Measurements from ENCODE around the gene GPATCH2.
"Not testable (repeated sequence)": the region's sequence is repeated elsewhere in the genome, so short reads cannot be mapped to it uniquely, and the experiment has no call there.

The GPATCH2 gene

GRCh38 chr1:217527151-217527550 lies 103.7 kb downstream of the GPATCH2 start:
- in situ Hi-C loops (cut with HindIII; ENCODE audit: low sequenced_read_pairs) = no loop called here

GRCh38 chr1:217526636-217527035 lies 104.3 kb downstream of the GPATCH2 start:
- in situ Hi-C loops (cut with HindIII; ENCODE audit: low sequenced_read_pairs) = no loop called here

- in situ Hi-C loops (cut with HindIII; ENCODE audit: low sequenced_read_pairs) = no loop called here
Observed at GRCh38 chr1:217525773-217526490, 105.0 kb downstream of the GPATCH2 start.

GRCh38 chr1:217524787-217525520 lies 105.9 kb downstream of the GPATCH2 start:
- in situ Hi-C loops (cut with HindIII; ENCODE audit: low sequenced_read_pairs) = no loop called here

DNA sequence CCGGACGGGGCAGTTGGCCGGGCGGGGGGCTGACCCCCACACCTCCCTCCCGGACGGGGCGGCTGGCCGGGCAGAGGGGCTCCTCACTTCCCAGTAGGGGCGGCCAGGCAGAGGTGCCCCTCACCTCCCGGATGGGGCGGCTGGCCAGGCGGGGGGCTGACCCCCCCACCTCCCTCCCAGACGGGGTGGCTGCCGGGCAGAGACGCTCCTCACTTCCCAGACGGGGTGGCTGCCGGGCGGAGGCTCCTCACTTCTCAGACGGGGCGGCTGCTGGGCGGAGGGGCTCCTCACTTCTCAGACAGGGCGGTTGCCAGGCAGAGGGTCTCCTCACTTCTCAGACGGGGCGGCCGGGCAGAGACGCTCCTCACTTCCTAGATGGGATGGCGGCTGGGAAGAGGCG lies 107.0 kb downstream of the GPATCH2 start:
- in situ Hi-C loops (cut with HindIII; ENCODE audit: low sequenced_read_pairs) = not testable (repeated sequence)

DNA sequence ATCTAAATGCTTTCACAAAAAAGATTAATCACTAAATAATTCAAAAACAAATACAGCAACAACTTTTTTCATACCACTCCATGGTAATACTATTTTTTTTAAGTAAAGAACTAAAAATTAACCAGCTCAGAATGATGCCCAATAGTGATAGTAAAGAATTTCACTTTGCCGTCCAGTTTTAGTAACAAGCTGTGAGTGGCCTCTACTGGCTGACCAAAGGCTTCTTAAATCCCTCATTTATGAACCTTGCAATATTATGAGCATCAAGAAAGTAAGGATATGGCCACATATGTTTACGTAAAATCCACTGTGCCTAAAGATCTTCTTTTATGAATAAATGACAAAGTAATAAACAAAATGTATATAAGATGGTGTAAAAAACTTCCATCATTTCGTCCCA lies 108.6 kb downstream of the GPATCH2 start:
- in situ Hi-C loops (cut with HindIII; ENCODE audit: low sequenced_read_pairs) = no loop called here

DNA sequence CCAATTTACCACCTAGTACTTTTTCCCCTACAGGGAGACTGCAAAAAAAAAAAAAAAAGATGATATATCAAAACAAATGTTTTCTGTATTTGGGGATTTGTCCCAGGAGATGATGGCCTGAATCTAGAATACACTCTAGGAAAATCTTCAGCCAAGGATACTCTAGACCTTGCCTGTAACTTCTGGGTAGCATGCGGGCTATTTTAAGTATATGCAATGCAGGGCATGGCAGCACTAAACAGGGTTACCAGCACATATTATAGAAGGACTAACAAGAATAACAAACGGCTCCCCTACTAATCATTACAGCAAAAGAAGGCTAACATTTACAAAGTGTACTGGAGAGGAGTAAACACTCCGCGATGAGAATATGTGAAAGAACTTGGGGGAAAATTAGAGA lies 109.6 kb downstream of the GPATCH2 start:
- in situ Hi-C loops (cut with HindIII; ENCODE audit: low sequenced_read_pairs) = no loop called here

GRCh38 chr1:217506878-217507277 lies 124.0 kb downstream of the GPATCH2 start:
- in situ Hi-C loops (cut with HindIII; ENCODE audit: low sequenced_read_pairs) = no loop called here

GRCh38 chr1:217498209-217498608 lies 132.7 kb downstream of the GPATCH2 start:
- in situ Hi-C loops (cut with HindIII; ENCODE audit: low sequenced_read_pairs) = no loop called here

DNA sequence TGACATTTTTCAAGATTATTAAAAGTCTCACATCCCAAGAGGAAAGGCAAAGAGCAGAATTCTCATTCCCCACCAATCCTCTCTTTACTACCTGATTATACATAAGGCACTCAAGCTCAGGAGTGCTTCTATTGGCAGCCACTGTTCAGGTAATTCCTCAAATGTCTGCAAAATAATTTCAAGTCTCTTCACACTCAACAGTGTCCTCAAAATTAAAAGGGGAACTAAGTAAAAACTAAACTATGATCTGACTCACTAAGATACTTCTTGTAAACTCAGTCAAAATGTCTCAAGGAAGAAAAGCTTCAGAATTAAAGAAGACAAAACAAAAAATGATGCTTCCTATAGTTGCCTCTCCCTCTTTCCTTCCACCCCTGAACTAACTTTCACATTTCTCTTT lies 135.6 kb downstream of the GPATCH2 start:
- in situ Hi-C loops (cut with HindIII; ENCODE audit: low sequenced_read_pairs) = no loop called here

GRCh38 chr1:217494767-217495166 lies 136.1 kb downstream of the GPATCH2 start:
- in situ Hi-C loops (cut with HindIII; ENCODE audit: low sequenced_read_pairs) = no loop called here

GRCh38 chr1:217493290-217493689 lies 137.6 kb downstream of the GPATCH2 start:
- in situ Hi-C loops (cut with HindIII; ENCODE audit: low sequenced_read_pairs) = no loop called here

GRCh38 chr1:217484871-217485270 lies 146.0 kb downstream of the GPATCH2 start:
- in situ Hi-C loops (cut with HindIII; ENCODE audit: low sequenced_read_pairs) = no loop called here

GRCh38 chr1:217482356-217483102 lies 148.4 kb downstream of the GPATCH2 start:
- in situ Hi-C loops (cut with HindIII; ENCODE audit: low sequenced_read_pairs) = no loop called here

- in situ Hi-C loops (cut with HindIII; ENCODE audit: low sequenced_read_pairs) = no loop called here
Observed at GRCh38 chr1:217478450-217478849, 152.4 kb downstream of the GPATCH2 start.

GRCh38 chr1:217472915-217473314 lies 158.0 kb downstream of the GPATCH2 start:
- in situ Hi-C loops (cut with HindIII; ENCODE audit: low sequenced_read_pairs) = no loop called here

DNA sequence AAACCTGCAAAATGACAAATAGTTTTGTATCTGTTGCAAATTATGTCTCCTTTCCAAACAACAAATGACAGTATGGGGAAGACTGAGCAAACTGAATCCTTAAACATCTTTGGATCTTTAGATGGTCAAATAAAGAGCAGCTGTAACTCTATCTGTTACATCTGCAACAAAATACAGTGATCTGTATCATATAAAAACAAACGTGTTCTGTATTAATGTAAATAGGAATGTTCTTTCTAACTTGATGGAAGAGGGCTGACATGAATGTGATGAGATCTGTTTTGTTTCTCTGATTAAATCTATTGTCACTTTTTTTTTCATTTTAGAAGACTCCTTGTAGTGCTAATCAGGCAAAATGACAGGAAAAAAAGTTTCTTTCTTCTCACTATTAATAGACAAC lies 159.5 kb downstream of the GPATCH2 start:
- in situ Hi-C loops (cut with HindIII; ENCODE audit: low sequenced_read_pairs) = no loop called here

- in situ Hi-C loops (cut with HindIII; ENCODE audit: low sequenced_read_pairs) = no loop called here
Observed at GRCh38 chr1:217469983-217470382, 160.9 kb downstream of the GPATCH2 start.

- in situ Hi-C loops (cut with HindIII; ENCODE audit: low sequenced_read_pairs) = no loop called here
Observed at GRCh38 chr1:217465102-217465501, 165.8 kb downstream of the GPATCH2 start.

- in situ Hi-C loops (cut with HindIII; ENCODE audit: low sequenced_read_pairs) = no loop called here
Observed at GRCh38 chr1:217462666-217463065, 168.2 kb downstream of the GPATCH2 start.

- in situ Hi-C loops (cut with HindIII; ENCODE audit: low sequenced_read_pairs) = no loop called here
Observed at GRCh38 chr1:217462159-217462558, 168.7 kb downstream of the GPATCH2 start.

DNA sequence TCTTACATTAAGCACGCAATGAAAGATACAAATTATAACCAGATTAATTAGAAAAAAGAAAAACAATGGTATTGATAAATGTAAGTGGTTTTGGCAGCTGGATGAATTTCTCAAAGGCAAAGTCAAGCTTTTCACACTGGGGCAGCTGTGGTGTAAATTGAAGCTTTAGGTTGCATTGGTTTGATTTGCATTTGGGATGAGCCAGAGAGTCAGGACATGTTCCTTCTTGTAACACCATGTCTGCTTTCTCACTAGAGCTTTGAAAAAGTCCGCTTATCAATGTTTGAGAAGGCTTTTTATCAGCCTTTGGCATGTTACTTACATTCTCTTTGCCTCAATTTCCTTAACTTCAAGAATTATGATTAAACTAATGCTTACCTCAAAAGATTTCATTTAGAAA lies 173.9 kb downstream of the GPATCH2 start:
- in situ Hi-C loops (cut with HindIII; ENCODE audit: low sequenced_read_pairs) = no loop called here

All from endothelial cell of hepatic sinusoid (primary cell).